OCI-LY1 (cell line): ENCODE measurements around the gene SSBP2.

Source experiments
- CTCF ChIP-seq: fragments of 200-600 bp; sonication (generic), shearing (Covaris generic); IDR thresholded peaks from 2 replicates; pipeline ENCODE4 v1.5.1; 2017; ENCODE audit warnings: mild to moderate bottlenecking, antibody characterized with exemption, low read length, moderate library complexity, mixed read lengths
- EZH2 ChIP-seq: fragments of 200-600 bp; sonication (generic), shearing (Covaris generic); IDR thresholded peaks from 2 replicates; pipeline ENCODE4 v1.8.0; 2017; ENCODE audit warnings: borderline replicate concordance, mixed run types, mild to moderate bottlenecking, antibody characterized with exemption, low read length, moderate library complexity, mixed read lengths

GRCh38 chr5:81631124-81631523, 119.8 kb downstream of the SSBP2 start:
- no peak for TF ChIP-seq CTCF
- no peak for TF ChIP-seq EZH2
